GM19438 (cell line): ENCODE data around the gene MARCHF6.
"Not testable (repeated sequence)": the region's sequence is repeated elsewhere in the genome, so short reads cannot be mapped to it uniquely, and the experiment has no call there.

Experiments
- ATAC-seq: cut with Tn5 transposase; IDR thresholded peaks from one replicate; pipeline ENCODE4 v1.9.1; 2021; ENCODE audit warnings: low read depth; ENCODE audit not compliant: unreplicated experiment

Gene MARCHF6

DNA sequence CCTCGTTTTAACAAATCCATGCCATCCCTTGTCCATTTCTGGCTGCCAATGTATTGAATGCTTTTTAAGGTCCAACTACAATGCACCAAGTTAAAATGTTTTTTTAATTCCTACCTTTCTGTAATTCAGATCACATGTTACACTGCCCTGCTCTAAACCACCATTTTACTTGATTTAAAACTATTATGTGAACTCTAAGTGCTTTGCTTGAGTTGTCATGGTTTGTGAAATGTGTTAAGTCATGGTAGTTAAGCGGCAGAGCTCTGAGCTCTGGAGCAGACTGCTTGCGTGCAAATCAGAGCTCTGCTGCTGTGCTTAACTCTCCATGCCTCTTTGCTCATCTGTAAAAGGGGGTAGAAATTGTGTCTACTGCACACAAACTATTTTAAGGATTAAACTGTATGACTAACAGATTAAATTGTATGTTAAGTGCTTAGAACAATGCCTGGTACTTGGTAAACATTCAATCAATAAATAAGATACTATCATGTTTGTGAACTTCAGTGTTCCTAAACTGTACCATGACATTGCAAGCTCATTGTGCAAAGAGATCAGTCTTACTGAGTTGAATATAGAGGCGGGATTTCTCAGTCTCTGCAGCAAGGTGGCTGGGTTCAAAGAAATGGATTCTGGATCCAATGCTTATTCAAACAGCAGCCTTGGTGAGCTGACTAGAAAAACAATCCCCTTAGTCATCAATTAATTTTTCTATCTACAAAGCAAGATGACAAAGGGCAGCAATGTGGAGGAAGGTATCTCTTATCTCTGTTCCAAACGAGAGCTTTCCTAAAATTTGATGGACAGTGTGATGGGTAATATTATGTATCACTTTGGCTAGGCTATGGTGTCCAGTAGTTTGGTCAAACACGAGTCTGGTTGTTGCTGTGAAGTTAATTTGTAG is 29.7 kb upstream of the MARCHF6 start:
- no peak for ATAC-seq

DNA sequence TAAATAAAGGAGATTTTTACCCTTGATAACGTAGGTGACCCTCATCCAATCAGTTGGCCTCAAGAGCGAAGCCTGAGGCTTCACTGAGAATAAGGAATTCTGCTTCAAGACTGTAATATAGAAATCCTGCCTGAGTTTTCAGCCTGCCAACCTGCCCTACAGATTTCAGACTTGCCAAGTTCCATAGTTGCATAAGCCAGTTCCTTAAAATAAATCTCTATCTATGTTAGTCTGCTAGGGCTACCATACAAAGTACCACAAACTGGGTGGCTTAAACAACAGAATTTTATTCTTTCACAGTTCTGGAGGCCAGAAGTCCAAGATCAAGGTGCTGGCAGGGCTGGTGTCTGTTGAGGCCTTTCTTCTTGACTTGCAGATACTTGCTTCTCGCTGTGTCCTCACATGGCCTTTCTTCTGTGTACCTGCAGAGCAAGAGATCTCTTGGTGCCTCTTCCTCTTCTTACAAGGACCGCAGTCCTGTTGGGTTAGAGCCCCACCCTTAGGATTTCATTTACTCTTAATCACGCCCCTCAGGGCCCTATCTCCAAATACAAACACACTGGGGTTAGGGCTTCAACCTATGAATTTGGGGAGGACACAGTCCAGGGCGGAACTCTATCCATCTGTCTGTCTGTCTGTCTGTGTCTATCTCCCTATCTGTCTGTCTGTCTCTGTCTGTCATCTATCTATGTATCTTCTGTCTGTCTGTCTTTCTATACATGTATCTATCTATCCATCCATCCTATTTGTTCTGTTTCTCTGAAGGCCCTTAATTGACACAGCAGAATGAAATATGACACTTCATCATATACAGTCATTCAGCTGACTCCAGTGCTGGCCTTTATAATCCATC is 28.8 kb upstream of the MARCHF6 start:
- ATAC-seq: no peak

DNA sequence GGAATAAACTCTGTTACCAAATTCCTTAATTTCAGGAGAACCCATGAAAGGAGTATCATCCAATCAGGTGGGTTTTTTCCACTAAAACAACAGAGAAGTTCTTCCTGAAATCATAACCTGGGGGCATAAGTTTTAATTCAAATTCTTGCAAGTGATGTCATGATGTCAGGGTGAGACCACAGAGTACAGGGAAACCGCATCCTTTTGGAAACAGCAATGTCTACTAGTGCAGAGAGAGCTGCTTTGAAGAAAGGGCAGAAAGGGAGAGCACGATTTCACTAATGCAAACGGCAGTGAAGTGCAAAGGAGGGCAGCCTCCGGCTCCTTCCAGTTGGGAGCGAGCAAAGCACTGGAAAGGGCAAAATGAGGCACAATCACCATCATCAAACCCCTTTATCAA is 25.2 kb upstream of the MARCHF6 start:
- ATAC-seq: no peak

DNA sequence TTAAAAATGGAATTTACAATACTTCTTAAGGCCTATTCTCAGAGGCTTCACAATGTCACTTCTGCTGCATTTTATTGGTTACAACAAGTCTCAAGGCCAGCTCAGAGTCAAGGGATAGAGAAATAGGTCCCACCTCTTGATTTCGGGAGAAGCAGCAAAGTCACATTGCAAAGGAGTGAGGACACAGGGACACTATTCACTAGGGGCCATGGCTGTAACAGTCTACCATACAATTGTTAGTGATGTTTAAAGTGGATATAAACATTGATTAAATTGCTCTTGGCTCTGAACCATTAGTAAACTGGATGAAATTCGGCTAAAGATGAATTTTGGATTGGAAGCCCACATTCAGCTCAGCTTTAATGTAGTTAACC is 24.1 kb upstream of the MARCHF6 start:
- no peak for ATAC-seq

DNA sequence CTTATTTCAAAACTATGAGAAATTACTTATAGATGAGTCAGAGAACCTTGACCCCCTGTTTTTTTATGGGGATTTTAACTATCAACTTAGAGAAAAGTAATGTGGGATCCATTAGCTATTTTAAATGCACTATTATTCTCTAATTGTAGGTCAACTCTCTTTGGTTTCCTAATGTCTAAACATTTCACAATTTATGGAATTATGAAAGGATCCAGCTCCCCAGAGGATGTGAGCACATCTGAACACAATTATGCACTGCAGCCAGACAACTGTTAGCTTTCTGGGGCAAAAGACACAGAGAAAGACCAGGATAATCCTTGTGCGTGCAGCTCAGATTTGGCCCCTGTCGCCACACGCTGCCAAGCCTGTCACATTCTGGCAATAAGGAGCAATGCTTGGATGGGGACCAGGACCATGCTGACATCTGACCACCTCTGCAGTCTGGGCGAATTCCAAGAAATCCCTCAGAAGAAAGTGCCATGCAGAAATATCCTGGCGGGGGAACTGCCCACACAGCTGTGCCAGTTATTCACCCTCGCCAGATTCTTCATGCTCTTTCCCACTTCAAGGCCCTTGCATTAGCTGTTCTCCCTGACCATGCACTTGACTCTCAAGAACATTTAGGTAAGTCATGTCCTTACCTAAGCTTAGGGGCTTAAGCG is 23.5 kb upstream of the MARCHF6 start:
- no peak for ATAC-seq

DNA sequence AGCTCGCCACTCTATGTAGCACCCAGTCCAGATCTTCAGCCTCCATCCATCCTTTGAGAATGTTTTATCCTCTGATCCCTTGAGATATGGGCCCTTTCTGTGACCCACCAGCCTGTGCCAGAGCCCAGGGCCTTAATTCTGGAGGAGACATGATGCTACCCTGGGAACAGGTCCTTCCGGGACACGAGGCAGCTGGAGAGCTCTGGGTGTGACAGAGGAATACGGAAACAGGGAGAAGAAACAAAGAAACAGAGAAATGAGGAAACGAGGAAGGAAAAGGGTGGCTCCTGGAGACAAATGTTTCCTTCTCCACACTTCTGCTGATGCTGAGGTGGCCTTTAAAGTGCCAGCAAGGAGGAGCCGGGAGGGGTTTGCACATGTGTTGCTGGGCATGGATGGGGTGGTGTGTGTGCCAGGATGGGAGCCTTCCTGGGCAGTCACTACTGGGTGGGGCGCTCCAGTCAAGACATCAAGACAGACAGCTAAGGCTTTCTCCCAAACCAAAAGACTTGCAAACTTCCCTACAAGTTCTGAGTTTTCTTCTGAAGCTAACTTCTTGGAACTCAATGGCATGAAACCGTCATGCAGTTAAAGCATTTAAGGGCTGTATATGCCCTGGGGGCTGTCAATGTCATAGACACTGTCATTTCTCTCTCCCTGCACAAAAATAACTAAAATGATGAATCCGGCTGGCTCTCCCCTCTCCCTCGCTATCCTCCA is 22.8 kb upstream of the MARCHF6 start:
- no peak for ATAC-seq

DNA sequence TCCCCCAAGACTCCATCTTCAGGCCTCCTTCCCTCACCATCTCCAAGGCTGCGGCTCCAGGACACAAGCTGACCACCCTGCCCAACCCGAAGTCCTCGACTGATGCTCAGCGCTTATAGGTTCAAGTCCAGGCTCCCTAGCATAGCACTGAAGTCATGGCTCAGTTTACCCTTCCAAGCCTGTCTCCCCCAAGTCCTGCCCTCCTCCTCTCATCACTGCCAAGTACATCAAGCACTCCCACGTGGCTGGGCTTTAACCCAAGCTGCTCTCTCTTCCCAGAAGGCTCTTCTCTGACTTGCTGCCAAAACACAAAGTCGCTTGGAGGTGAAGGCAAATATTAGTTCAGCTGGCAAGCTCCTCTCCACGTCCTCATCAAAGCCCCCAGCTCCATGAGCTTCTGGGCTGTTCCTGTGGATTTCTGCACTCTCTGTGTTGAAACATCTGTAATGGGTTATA is 22.1 kb upstream of the MARCHF6 start:
- no peak for ATAC-seq

DNA sequence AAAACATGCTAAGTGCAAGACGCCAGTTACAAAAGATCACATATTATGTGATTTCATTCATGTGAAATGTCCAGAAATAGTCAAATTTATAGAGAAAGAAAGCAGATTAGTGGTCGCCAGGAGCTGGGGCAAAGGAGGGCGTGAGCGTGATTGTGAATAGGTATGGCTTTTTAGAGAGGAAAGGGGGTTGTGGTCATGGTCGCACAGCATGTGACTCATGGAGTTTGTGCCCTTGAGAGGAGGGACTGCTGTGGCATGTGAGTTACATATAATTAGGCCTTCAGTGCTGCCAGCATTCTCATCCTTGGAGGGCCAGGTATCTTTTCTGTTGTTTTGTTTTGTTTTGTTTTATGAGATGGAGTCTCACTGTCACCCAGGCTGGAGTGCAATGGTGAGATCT is 21.2 kb upstream of the MARCHF6 start:
- no peak for ATAC-seq

DNA sequence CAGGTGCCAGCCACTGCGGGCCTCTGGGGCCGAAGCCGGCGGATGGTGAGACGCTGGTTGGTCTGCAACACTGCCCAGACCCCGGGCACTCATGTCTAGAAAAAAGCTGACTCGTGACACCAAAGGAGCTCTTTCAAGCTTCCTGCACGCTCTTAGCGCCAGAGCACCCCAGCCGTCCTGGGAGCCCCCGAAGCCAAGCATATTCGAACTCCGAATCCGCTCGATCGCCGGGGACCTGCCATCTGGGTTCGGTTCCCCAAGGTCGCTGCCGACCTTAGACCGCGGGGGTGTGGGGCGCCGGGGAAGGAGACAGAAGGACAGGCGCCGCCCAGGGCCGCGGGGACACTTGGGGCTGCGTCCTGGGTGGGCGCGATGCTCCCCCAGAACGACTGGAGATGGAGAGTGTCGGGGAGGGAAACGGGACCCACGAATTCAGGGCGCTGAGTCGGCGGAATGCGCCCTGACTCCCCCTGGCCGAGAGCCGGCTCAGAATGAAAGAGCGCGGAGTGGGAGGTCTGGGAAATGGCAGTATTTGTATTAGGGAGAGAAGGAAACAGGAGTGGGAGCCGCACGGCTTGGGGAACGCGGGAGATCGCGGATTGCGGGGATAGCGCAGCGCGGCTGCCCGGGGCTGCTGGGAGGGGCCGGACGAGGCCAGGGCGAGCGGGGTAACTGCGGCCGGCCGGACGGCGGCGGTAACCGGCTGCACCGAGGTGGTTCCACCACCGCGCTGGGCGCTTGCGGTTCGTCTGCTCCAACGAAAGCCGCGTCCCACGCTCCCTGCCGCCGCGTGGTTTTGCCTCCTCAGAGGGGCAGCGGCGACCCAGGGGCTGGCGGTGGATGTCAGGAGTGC is 20.1 kb upstream of the MARCHF6 start:
- ATAC-seq: peak; percentile 59

DNA sequence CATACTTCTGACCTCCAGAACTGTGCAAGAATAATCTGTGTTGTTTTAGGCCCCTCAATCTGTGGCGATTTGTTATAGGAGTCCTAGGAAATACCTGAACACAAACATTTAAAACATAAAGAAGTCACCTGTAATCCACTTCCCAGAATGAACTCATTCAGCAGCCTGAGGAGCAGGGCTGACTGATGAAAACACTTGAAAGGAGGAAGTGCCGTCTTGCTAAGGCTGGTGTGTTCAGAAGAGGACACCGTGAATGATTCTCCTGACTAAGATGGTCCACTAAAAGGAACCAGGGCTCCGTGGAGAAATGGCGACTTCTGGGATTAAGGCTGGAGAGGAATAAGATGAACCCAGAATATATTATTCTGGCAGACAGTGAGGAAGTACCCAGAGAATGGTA is 18.7 kb upstream of the MARCHF6 start:
- ATAC-seq: no peak

DNA sequence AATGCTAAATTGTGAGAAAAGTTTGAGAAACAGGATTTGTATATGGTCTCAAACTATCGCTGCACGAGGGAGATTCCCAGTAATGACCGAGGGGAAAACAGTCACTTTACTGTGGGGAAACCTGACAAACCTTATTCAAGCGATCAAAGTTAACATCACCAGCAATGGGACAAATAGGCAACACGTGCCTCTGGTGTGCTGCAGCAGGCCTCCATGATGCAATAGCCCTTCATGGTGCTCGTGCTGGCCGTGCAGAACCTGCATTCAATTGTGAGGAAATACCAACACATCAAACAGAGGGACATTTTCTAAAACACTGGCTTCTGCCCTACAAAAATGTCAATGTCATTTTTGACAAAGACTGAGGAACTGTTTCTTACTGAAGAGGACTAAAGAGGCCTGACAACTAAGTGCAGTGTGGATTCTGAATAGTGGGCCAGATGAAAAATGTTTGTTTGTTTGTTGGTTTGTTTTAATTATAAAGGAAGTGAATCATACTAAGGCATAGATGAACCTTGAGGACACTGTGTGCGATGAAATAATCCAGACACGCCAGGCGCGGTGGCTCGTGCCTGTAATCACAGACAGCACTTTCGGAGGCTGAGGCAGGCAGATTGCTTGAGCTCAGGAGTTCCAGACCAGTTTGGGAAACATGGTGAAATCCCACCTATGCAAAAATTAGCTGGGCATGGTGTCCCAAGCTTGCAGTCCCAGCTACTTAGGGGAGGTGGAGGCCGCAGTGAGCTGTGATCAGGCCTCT is 17.6 kb upstream of the MARCHF6 start:
- ATAC-seq: no peak

DNA sequence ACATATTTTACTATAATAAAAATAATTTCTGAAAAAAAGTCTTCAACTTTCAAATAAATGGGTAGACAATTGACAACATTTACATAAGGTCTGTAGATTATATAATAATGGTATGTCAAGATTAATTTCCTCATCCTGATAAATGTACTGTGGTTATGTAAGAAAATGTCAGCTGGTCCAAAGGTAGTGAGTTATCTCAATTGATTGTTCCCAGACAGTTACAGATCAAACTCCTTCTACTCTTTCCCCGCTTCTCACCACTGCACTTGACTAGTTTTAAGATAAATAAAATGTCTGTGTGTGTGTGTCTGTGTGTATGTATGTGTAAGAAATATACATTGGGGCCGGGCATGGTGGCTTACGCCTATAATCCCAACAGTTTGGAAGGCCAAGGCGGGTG is 16.4 kb upstream of the MARCHF6 start:
- no peak for ATAC-seq

DNA sequence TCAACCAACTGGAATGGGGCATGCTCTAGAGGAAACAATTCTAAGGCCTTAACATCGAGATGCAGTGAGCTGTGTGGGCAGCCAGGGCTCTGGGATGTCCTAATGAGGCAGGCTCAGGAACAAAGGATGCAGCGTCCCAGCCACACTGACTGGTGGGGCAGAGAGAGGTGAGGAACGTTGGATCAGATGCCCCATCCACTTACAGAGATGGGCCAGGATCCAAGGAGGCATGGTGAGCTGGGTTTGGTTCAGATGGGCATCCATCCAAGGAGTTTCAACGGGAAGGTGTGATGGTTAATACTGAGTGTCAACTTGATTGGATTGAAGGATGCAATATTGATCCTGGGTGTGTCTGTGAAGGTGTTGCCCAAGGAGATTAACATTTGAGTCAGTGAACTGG is 15.5 kb upstream of the MARCHF6 start:
- ATAC-seq: no peak

DNA sequence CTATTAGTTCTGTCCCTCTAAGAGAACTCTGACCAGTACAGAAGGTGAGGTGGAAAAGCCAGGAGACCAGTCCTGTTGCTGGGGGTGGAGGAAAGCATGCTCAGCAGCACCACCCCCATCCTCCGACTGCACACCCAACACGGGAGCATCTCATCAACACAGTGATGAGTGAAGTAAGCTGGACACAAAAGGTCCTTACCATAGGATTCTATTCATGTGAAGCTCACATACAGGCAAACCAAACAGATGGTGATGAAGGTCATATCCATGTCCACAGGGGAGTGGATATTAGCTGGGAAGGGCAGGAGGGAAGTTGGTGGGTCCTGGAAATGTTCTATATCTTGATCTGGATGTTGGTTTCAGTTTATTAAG is 14.8 kb upstream of the MARCHF6 start:
- no peak for ATAC-seq

DNA sequence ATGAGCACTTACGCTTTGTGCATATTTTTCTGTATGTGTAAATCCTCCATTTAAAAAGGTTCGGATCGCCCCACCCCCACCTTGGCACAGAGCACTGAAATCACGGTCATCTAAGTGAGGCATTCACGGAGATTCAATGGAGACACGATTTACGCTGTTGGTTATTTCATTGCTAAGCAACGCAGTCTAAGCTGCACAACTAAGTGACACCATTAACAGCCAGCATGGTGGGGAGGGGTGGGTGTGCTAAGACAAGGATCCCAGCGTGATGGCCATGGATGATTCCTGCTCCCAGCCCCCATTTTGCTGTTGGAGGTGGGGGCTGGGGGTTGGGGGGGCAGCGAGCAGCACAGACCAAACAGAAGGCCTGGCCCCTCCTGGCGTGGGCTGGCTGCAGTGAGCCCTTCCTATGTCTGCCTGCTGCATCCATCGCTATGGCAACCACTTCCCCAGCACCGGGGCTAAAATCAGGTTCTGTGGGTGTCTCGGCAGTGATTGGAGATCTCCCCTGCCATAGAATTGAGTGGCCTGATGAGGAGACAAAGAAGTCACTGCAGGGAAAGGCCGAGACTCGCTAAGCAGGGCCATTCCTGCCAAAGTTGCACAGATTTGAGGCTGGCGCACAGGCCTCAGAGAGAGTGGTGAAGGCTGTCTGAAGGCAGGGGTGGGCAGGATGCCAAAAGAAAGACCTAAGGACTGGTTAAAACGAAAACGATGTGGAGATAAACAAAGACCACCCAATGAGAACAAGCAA is 14.3 kb upstream of the MARCHF6 start:
- no peak for ATAC-seq

DNA sequence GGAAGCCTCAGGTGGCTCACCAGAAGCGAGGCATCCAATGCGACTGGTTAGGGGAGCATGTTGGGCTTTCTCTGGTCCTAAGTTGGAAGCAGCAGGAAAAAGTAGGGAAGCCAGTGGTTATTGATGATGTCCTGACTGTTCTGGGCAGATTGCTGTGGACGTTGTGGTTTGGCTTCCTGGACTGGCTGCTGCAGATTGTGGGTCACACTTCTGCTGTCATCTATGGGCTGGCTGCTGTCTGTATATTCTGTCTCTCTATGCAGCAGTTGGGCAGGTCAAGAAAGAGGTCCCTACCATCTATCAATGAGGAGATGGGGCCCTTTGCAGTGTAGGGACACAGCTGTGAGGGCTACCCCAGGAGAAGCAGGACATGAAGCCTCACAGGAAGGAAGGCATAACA is 13.5 kb upstream of the MARCHF6 start:
- ATAC-seq: no peak

DNA sequence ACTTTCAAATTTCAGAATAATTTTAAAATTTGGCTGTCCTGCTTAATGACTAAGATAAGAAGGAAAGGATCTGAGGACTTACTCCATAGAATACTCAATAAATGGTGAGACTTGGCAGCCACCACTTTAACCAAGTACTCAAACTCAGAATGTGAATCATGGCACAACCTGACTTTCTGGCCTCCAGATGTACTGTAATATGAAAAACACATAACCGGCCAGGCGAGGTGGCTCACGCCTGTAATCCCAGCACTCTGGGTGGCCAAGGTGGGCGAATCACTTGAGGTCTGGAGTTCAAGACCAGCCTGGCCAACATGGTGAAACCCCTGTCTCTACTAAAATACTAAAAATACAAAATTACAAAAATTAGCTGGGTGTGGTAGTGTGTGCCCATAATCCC is 10.0 kb upstream of the MARCHF6 start:
- ATAC-seq: no peak

DNA sequence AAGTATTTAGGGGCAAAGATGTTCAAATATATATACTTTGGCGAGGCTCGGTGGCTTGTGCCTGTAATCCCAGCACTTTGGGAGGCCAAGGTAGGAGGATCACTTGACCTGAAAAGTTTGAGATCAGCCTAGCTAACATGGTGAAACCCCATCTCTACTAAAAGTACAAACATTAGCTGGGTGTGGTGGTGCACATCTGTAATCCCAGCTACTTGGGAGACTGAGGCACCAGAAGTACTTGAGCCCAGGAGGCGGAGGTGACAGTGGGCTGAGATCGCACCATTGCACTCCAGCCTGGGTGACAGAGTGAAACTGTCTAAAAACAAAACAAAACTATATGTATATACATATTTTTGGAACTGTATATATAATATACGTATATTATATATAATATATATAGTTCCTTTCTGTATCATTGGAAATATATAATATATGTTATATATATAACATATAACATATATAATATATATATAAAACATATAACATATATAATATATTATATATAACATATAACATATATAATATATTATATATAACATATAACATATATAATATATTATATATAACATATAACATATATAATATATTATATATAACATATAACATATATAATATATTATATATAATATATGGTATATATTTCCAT is 8.9 kb upstream of the MARCHF6 start:
- ATAC-seq: not testable (repeated sequence)
